SH-SY5Y (cell line): ENCODE results near the gene SPON1.

Source experiments
- GATA2 ChIP-seq: IDR thresholded peaks from 2 replicates; pipeline ENCODE4 v1.6.1; 2011; ENCODE audit warnings: mild to moderate bottlenecking, low read depth, low read length
- GATA3 ChIP-seq: IDR thresholded peaks from 2 replicates; pipeline ENCODE4 v1.6.1; 2011; ENCODE audit warnings: low read depth, mild to moderate bottlenecking, low read length, moderate library complexity

DNA sequence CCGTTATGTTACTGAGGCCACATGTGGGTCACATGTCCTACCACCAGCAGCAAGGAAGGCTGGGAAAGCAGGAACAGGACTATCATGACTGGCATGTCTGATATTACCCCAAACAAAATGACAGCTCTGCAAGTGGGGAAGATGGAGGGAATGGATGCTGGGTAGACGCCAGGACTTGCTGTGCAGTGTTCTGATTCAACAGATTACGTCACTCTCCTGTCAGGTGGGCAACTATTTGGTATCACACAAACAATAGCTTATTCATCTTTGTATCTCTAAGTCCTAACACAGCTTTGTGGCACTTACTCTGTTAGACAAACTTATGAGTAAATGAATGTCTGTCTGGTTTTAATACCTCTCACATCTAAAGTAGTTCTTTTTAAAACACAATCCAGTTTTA lies 105.2 kb downstream of the SPON1 start:
- no peak for TF ChIP-seq GATA2
- no peak for TF ChIP-seq GATA3
